HAP-1 (cell line): ENCODE measurements around the gene SLC16A11.

ENCODE experiments used
- DNase-seq, 2 experiments: peaks; one replicate each; pipeline ENCODE4 v3.0.0-alpha.2; 2016 to 2020; ENCODE audit warnings: low spot score in 2 of 2
- H3K27me3 ChIP-seq: fragments of 250-450 bp; sonication (Bioruptor Pico); 2 replicates; pipeline ENCODE4 v1.5.1; 2020; ENCODE audit warnings: low read depth, mild to moderate bottlenecking, moderate library complexity
- H3K36me3 ChIP-seq: fragments of 250-450 bp; sonication (Bioruptor Pico); replicated peaks from 2 replicates; pipeline ENCODE4 v1.5.1; 2020; ENCODE audit warnings: mild to moderate bottlenecking
- H3K4me1 ChIP-seq: fragments of 250-450 bp; sonication (Bioruptor Pico); 2 replicates; pipeline ENCODE4 v1.5.1; 2020; ENCODE audit warnings: mild to moderate bottlenecking
- H3K4me3 ChIP-seq: fragments of 250-450 bp; sonication (Bioruptor Pico); 2 replicates; pipeline ENCODE4 v1.5.1; 2020; ENCODE audit warnings: mild to moderate bottlenecking, moderate library complexity
- H3K9me3 ChIP-seq: fragments of 250-450 bp; sonication (Bioruptor Pico); 2 replicates; pipeline ENCODE4 v1.5.1; 2020; ENCODE audit warnings: mild to moderate bottlenecking, moderate library complexity
- in situ Hi-C: fragments of 300-500 bp; cut with MboI; formaldehyde crosslinking; loops from 3 replicates; pipeline ENCODE4 v1.14.3; 2020; ENCODE audit warnings: low sequenced_read_pairs, inconsistent platforms, mixed read lengths

The SLC16A11 gene

GRCh38 chr17:7027335-7027734 is 16.6 kb downstream of the SLC16A11 start:
- no peak overlapping the region for H3K4me3 ChIP-seq
- no peaks in the 10 kb centered on the region for H3K36me3 ChIP-seq
- no peaks in the 10 kb centered on the region for H3K9me3 ChIP-seq
- H3K27me3 ChIP-seq = no peaks in the 10 kb centered on the region
- peaks cover under 1% of the 10 kb centered on the region; the same call in 1 of the 2 replicates for H3K4me1 ChIP-seq
- DNase-seq = no peak
- in situ Hi-C loops = no loop called here

GRCh38 chr17:7026471-7027115 is 17.3 kb downstream of the SLC16A11 start:
- Histone ChIP-seq H3K4me3 (no peak overlapping the region), H3K27me3 (no peaks in the 10 kb centered on the region), H3K9me3 (no peaks in the 10 kb centered on the region), H3K4me1 (peaks cover 8% of the 10 kb centered on the region), H3K36me3 (no peaks in the 10 kb centered on the region)
- DNase-seq = no peak
- in situ Hi-C loops = no loop called here

GRCh38 chr17:7025245-7025644 is 18.6 kb downstream of the SLC16A11 start:
- in situ Hi-C loops = no loop called here
- Histone ChIP-seq H3K4me1 (peaks cover 11% of the 10 kb centered on the region), H3K4me3 (no peak overlapping the region), H3K36me3 (no peaks in the 10 kb centered on the region), H3K27me3 (no peaks in the 10 kb centered on the region), H3K9me3 (no peaks in the 10 kb centered on the region)
- DNase-seq = no peak

GRCh38 chr17:7024402-7024785 is 19.5 kb downstream of the SLC16A11 start:
- H3K27me3 ChIP-seq = no peaks in the 10 kb centered on the region
- no peak for DNase-seq
- in situ Hi-C loops = no loop called here
- H3K4me3 ChIP-seq = no peak overlapping the region
- H3K36me3 ChIP-seq = no peaks in the 10 kb centered on the region
- no peaks in the 10 kb centered on the region for H3K9me3 ChIP-seq
- H3K4me1 ChIP-seq = peaks cover 17% of the 10 kb centered on the region

GRCh38 chr17:7023576-7024401 is 20.1 kb downstream of the SLC16A11 start:
- peak in 1 of 2 experiments; percentile 52 for DNase-seq
- H3K27me3 ChIP-seq = no peaks in the 10 kb centered on the region
- no peaks in the 10 kb centered on the region for H3K36me3 ChIP-seq
- H3K9me3 ChIP-seq = no peaks in the 10 kb centered on the region
- no peak overlapping the region for H3K4me3 ChIP-seq
- H3K4me1 ChIP-seq = peaks cover 17% of the 10 kb centered on the region
- in situ Hi-C loops = no loop called here

- DNase-seq = no peak
- peaks cover 17% of the 10 kb centered on the region for H3K4me1 ChIP-seq
- no peaks in the 10 kb centered on the region for H3K9me3 ChIP-seq
- peak within 1 kb of the TSS; percentile 20 for H3K4me3 ChIP-seq
- in situ Hi-C loops = no loop called here
- H3K27me3 ChIP-seq = no peaks in the 10 kb centered on the region
- no peaks in the 10 kb centered on the region for H3K36me3 ChIP-seq
Measured at GRCh38 chr17:7022781-7023571, 20.9 kb downstream of the SLC16A11 start, which contains the start of gene BCL6B. BCL6B (plus strand) TSS chr17:7023050; CDS start chr17:7023672, 622 bp downstream.

GRCh38 chr17:7021993-7022778 is 21.7 kb downstream of the SLC16A11 start:
- Histone ChIP-seq H3K4me3 (peak overlapping the region; percentile 20), H3K9me3 (no peaks in the 10 kb centered on the region), H3K27me3 (no peaks in the 10 kb centered on the region), H3K4me1 (peaks cover 17% of the 10 kb centered on the region), H3K36me3 (no peaks in the 10 kb centered on the region)
- in situ Hi-C loops = no loop called here
- DNase-seq = peak; percentile 54 to 86

- H3K4me1 ChIP-seq = peaks cover 17% of the 10 kb centered on the region
- no peak for DNase-seq
- H3K9me3 ChIP-seq = no peaks in the 10 kb centered on the region
- in situ Hi-C loops = no loop called here
- no peaks in the 10 kb centered on the region for H3K27me3 ChIP-seq
- H3K4me3 ChIP-seq = no peak overlapping the region
- H3K36me3 ChIP-seq = no peaks in the 10 kb centered on the region
Measured at GRCh38 chr17:7020894-7021664, 22.8 kb downstream of the SLC16A11 start.

- peak overlapping the region; percentile 18 for H3K4me3 ChIP-seq
Measured at GRCh38 chr17:7019839-7020519, 23.9 kb downstream of the SLC16A11 start.

GRCh38 chr17:7019367-7019766 is 24.5 kb downstream of the SLC16A11 start:
- H3K36me3 ChIP-seq = no peaks in the 10 kb centered on the region; the same call in 1 of the 2 replicates
- no peak for DNase-seq
- H3K4me1 ChIP-seq = peaks cover 25% of the 10 kb centered on the region
- no peaks in the 10 kb centered on the region for H3K9me3 ChIP-seq
- H3K27me3 ChIP-seq = no peaks in the 10 kb centered on the region
- H3K4me3 ChIP-seq = no peak overlapping the region
- in situ Hi-C loops = no loop called here

More at GRCh38 chr17:7019839-7020519, 23.9 kb downstream of the SLC16A11 start:
- no peaks in the 10 kb centered on the region; the same call in 1 of the 2 replicates for H3K36me3 ChIP-seq
- no peaks in the 10 kb centered on the region for H3K9me3 ChIP-seq
- in situ Hi-C loops = no loop called here
- peak in 1 of 2 experiments; percentile 70 for DNase-seq
- H3K4me1 ChIP-seq = peaks cover 25% of the 10 kb centered on the region
- no peaks in the 10 kb centered on the region for H3K27me3 ChIP-seq

- Histone ChIP-seq H3K4me3 (no peak overlapping the region), H3K9me3 (no peaks in the 10 kb centered on the region), H3K36me3 (no peaks in the 10 kb centered on the region; the same call in 1 of the 2 replicates), H3K27me3 (no peaks in the 10 kb centered on the region), H3K4me1 (peaks cover 25% of the 10 kb centered on the region)
- DNase-seq = no peak
- in situ Hi-C loops = no loop called here
Measured at GRCh38 chr17:7018331-7018964, 25.4 kb downstream of the SLC16A11 start.

GRCh38 chr17:7017827-7018200 is 26.1 kb downstream of the SLC16A11 start:
- in situ Hi-C loops = no loop called here
- no peaks in the 10 kb centered on the region; the same call in 1 of the 2 replicates for H3K36me3 ChIP-seq
- no peak overlapping the region for H3K4me3 ChIP-seq
- no peaks in the 10 kb centered on the region for H3K27me3 ChIP-seq
- no peak for DNase-seq
- H3K4me1 ChIP-seq = peaks cover 25% of the 10 kb centered on the region
- H3K9me3 ChIP-seq = no peaks in the 10 kb centered on the region
